ENCODE results near the gene PNPLA2.
A peak's percentile ranks its signal among the peaks of the same experiment; 100 is the strongest.

- no peak for TF ChIP-seq CTCF (IDR thresholded peaks at IDR 0.05 in 4 of 5, conservative IDR thresholded peaks at IDR 0.05 in 1 of 5)
- TF ChIP-seq POLR2A (IDR thresholded peaks at IDR 0.05) = peak in 1 of 2 donors; percentile 34
Observed at GRCh38 chr11:820655-821511, 2.2 kb downstream of the PNPLA2 start.

All from gastrocnemius medialis (tissue), 4 donors.